Fibroblast of lung (primary cell): ENCODE results near the gene RPA3.

Source experiments
- CTCF ChIP-seq, 2 donors: IDR thresholded peaks in 1 of 2; conservative IDR thresholded peaks in 1 of 2; 1 replicate in 1 of 2; 2 replicates in 1 of 2; pipeline ENCODE4 v1.5.1; 2011 to 2012; ENCODE audit warnings: low read length in 2 of 2, control low read depth in 1 of 2, inconsistent platforms in 1 of 2, low read depth in 1 of 2, mild to moderate bottlenecking in 1 of 2
- EZH2 ChIP-seq: IDR thresholded peaks from 2 replicates; pipeline ENCODE4 v1.5.1; 2012; ENCODE audit warnings: low read length, control low read depth, mild to moderate bottlenecking; ENCODE audit errors: missing control alignments

- no peak for TF ChIP-seq CTCF (conservative IDR thresholded peaks at IDR 0.05 in 1 of 2, IDR thresholded peaks at IDR 0.05 in 1 of 2; ENCODE audit: low read depth in 1 of 2, low read length in 2 of 2)
- TF ChIP-seq EZH2 = no peak
These were observed 39.2 kb upstream of the RPA3 start for GRCh38 chr7:7757576-7757975.
